Smooth muscle cell of the brain vasculature (primary cell): Measurements from ENCODE around the gene TTF1.

Source experiments
- DNase-seq: peaks from one replicate; pipeline ENCODE4 v3.0.0-alpha.2; 2012; ENCODE audit warnings: low read depth, low spot score

Gene TTF1

GRCh38 chr9:132367613-132368313 lies 38.9 kb downstream of the TTF1 start:
- no peak for DNase-seq

GRCh38 chr9:132366481-132366880 lies 40.2 kb downstream of the TTF1 start:
- no peak for DNase-seq

- no peak for DNase-seq
These were observed 40.7 kb downstream of the TTF1 start for GRCh38 chr9:132365986-132366385.

- no peak for DNase-seq
These were observed 42.6 kb downstream of the TTF1 start for GRCh38 chr9:132364068-132364467.

GRCh38 chr9:132357764-132358163 lies 48.9 kb downstream of the TTF1 start:
- no peak for DNase-seq

- no peak for DNase-seq
These were observed 50.2 kb downstream of the TTF1 start for GRCh38 chr9:132356324-132356924.

- peak; percentile 94 for DNase-seq
These were observed 51.8 kb downstream of the TTF1 start, which contains the start of gene SETX for GRCh38 chr9:132354637-132355355. TSS of gene SETX (minus strand) at chr9:132354986. CDS start at chr9:132349428, 5,558 bp downstream.

GRCh38 chr9:132351404-132352045 lies 55.1 kb downstream of the TTF1 start:
- no peak for DNase-seq

GRCh38 chr9:132350861-132351315 lies 55.8 kb downstream of the TTF1 start:
- no peak for DNase-seq

- DNase-seq: no peak
These were observed 58.0 kb downstream of the TTF1 start for GRCh38 chr9:132348676-132349075.

- DNase-seq: no peak
These were observed 60.5 kb downstream of the TTF1 start for GRCh38 chr9:132346177-132346576.

- no peak for DNase-seq
These were observed 65.3 kb downstream of the TTF1 start for GRCh38 chr9:132341177-132341840.

- no peak for DNase-seq
These were observed 72.3 kb downstream of the TTF1 start for GRCh38 chr9:132334364-132334763.

- no peak for DNase-seq
These were observed 73.1 kb downstream of the TTF1 start for GRCh38 chr9:132333556-132333955.

GRCh38 chr9:132328580-132328979 lies 78.1 kb downstream of the TTF1 start:
- no peak for DNase-seq

- no peak for DNase-seq
These were observed 79.1 kb downstream of the TTF1 start for GRCh38 chr9:132327537-132327936.
